BLaER1 treated with 17β-estradiol and CSF1 and Interleukin-3, amounts not matched to agents 10 nM and 100 nM (cell line): Measurements from ENCODE around the gene PCP4.

Experiments used
- H3K27ac ChIP-seq, 11 experiments: shearing (Covaris generic); formaldehyde crosslinking; 2 replicates each; pipeline ENCODE4 v1.8.1; 2022
- H3K27me3 ChIP-seq, 11 experiments: shearing (Covaris generic); formaldehyde crosslinking; 2 replicates each; pipeline ENCODE4 v1.8.1; 2022
- H3K36me3 ChIP-seq, 11 experiments: shearing (Covaris generic); formaldehyde crosslinking; 2 replicates each; pipeline ENCODE4 v1.8.1; 2022
- H3K4me1 ChIP-seq, 10 experiments: shearing (Covaris generic); formaldehyde crosslinking; 2 replicates each; pipeline ENCODE4 v1.8.1; 2022
- H3K4me2 ChIP-seq, 11 experiments: shearing (Covaris generic); formaldehyde crosslinking; 2 replicates each; pipeline ENCODE4 v1.8.1; 2022
- H3K4me3 ChIP-seq, 10 experiments: shearing (Covaris generic); formaldehyde crosslinking; 2 replicates each; pipeline ENCODE4 v1.8.1; 2022
- H3K9ac ChIP-seq, 11 experiments: shearing (Covaris generic); formaldehyde crosslinking; 2 replicates each; pipeline ENCODE4 v1.8.1; 2022
- H3K9me3 ChIP-seq, 11 experiments: shearing (Covaris generic); formaldehyde crosslinking; replicated peaks in 1 of 11; 2 replicates each; pipeline ENCODE4 v1.8.1; 2022
- H4K20me1 ChIP-seq, 11 experiments: shearing (Covaris generic); formaldehyde crosslinking; 2 replicates each; pipeline ENCODE4 v1.8.1; 2022
- Cebpa-rat ChIP-seq, 11 experiments: shearing (Covaris generic); IDR thresholded peaks; 2 replicates each; pipeline ENCODE4 v1.8.1; 2022

PCP4 gene

DNA sequence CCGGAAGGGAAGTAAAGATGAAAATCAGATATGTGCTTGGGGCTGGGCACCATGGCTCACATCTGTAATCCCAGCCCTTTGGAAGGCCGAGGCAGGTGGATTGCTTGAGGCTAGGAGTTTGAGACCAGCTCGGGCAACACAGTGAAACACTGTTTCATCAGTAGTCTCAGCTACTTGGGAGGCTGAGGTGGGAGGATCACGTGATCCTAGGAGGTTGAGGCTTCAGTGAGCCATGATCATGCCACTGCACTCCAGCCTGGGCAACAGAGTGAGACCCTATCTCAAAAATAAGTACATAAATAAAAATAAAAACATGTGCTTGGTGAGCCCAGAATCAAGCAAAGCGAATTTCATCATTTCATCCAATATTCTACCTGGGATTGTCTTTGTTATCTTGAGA, 23.3 kb upstream of the PCP4 start:
- Histone ChIP-seq H3K4me2 (no peak overlapping the region), H3K9me3 (no peaks in the 10 kb centered on the region), H3K27me3 (no peaks in the 10 kb centered on the region)

DNA sequence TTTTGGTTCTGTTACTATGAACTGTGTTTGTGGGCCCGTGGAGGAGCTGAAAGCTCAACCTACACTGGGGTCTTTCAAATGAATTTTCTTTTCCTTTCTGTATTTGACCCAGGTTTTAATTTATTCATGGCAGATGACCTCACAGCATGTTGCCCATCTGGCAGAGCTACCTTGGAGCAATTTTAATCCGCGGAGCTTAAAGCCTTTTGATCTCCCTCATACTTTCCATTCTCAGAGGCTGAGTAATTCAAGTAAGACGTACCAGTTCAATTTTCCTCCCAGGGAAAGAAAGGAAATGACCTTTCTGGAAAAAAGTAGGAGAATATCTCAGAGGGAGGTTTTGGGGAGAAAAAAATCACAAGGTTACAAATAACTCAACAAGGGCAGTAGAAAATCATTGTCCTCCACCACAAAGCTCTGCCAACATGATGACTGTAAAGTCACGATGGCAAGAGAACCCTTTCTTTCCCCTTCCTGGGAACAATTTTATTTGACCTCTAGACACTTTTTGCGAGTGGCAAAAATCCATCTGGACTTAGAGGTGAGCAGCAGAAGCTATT, 21.6 kb upstream of the PCP4 start:
- Histone ChIP-seq H3K9me3 (no peaks in the 10 kb centered on the region), H3K4me3 (no peak overlapping the region), H3K4me1 (0 out of 20 replicates have a peak, but pooled peaks cover 0 to 5% (median 0%) of the 10 kb centered on the region in 10 experiments), H3K27ac (no peak overlapping the region), H4K20me1 (no peaks in the 10 kb centered on the region), H3K9ac (no peak overlapping the region), H3K27me3 (no peaks in the 10 kb centered on the region), H3K36me3 (no peaks in the 10 kb centered on the region), H3K4me2 (no peak overlapping the region)
- TF ChIP-seq Cebpa-rat (IDR thresholded peaks at IDR 0.05): no peak

More for the DNA sequence above, 23.3 kb upstream of the PCP4 start:
- H4K20me1 ChIP-seq: no peaks in the 10 kb centered on the region
- H3K9ac ChIP-seq: no peak overlapping the region
- H3K4me1 ChIP-seq: 0 out of 20 replicates have a peak, but pooled peaks cover 0 to 5% (median 0%) of the 10 kb centered on the region in 10 experiments
- TF ChIP-seq Cebpa-rat (IDR thresholded peaks at IDR 0.05): no peak
- no peak overlapping the region for H3K4me3 ChIP-seq
- H3K36me3 ChIP-seq: no peaks in the 10 kb centered on the region
- H3K27ac ChIP-seq: no peak overlapping the region

DNA sequence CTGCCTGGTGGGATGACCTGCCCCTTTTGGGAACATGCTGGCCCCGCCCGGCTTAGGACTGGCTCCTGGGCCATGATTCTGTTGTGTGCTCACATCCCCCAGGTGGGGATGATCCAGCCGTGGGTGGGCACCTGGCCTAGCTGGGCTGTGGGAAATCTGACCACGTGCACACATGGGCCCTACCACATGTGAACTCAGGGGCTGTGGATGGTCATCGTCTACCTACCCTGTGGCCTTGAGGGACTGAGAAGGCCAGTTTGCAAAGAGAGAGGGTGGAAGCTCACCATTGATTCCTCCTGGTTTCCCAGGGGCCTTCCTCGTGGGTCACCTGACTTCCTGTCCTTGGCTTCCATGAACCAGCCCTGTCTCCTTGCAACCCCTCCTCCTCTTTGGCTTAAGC, 19.4 kb upstream of the PCP4 start:
- Histone ChIP-seq H3K27me3 (no peaks in the 10 kb centered on the region), H3K9me3 (no peaks in the 10 kb centered on the region), H3K27ac (no peak overlapping the region), H3K4me3 (no peak overlapping the region), H3K9ac (no peak overlapping the region), H3K36me3 (no peaks in the 10 kb centered on the region), H3K4me2 (no peak overlapping the region), H3K4me1 (no peaks in the 10 kb centered on the region), H4K20me1 (no peaks in the 10 kb centered on the region)
- TF ChIP-seq Cebpa-rat (IDR thresholded peaks at IDR 0.05): no peak

GRCh38 chr21:39849014-39849655, 18.1 kb upstream of the PCP4 start:
- no peaks in the 10 kb centered on the region for H3K9me3 ChIP-seq
- no peak overlapping the region for H3K4me2 ChIP-seq
- no peak for TF ChIP-seq Cebpa-rat (IDR thresholded peaks at IDR 0.05)

GRCh38 chr21:39850333-39850732, 16.9 kb upstream of the PCP4 start:
- H3K4me2 ChIP-seq: no peak overlapping the region
- no peaks in the 10 kb centered on the region for H3K4me1 ChIP-seq
- H3K9ac ChIP-seq: no peak overlapping the region
- H3K9me3 ChIP-seq: no peaks in the 10 kb centered on the region
- H3K4me3 ChIP-seq: no peak overlapping the region
- no peaks in the 10 kb centered on the region for H3K27me3 ChIP-seq
- no peak overlapping the region for H3K27ac ChIP-seq
- no peaks in the 10 kb centered on the region for H4K20me1 ChIP-seq
- no peaks in the 10 kb centered on the region for H3K36me3 ChIP-seq
- TF ChIP-seq Cebpa-rat (IDR thresholded peaks at IDR 0.05): no peak

More at GRCh38 chr21:39849014-39849655, 18.1 kb upstream of the PCP4 start:
- Histone ChIP-seq H3K27me3 (no peaks in the 10 kb centered on the region), H3K9ac (no peak overlapping the region), H3K36me3 (no peaks in the 10 kb centered on the region), H4K20me1 (no peaks in the 10 kb centered on the region), H3K27ac (no peak overlapping the region), H3K4me1 (no peaks in the 10 kb centered on the region), H3K4me3 (no peak overlapping the region)

GRCh38 chr21:39851002-39851618, 16.1 kb upstream of the PCP4 start:
- no peaks in the 10 kb centered on the region for H4K20me1 ChIP-seq
- no peaks in the 10 kb centered on the region for H3K36me3 ChIP-seq
- H3K27ac ChIP-seq: no peak overlapping the region
- H3K4me1 ChIP-seq: no peaks in the 10 kb centered on the region
- no peaks in the 10 kb centered on the region for H3K27me3 ChIP-seq
- no peak overlapping the region; a peak in 1 of 22 replicates for H3K4me2 ChIP-seq
- H3K4me3 ChIP-seq: no peak overlapping the region
- H3K9ac ChIP-seq: no peak overlapping the region
- no peak for TF ChIP-seq Cebpa-rat (IDR thresholded peaks at IDR 0.05)
- H3K9me3 ChIP-seq: no peaks in the 10 kb centered on the region

DNA sequence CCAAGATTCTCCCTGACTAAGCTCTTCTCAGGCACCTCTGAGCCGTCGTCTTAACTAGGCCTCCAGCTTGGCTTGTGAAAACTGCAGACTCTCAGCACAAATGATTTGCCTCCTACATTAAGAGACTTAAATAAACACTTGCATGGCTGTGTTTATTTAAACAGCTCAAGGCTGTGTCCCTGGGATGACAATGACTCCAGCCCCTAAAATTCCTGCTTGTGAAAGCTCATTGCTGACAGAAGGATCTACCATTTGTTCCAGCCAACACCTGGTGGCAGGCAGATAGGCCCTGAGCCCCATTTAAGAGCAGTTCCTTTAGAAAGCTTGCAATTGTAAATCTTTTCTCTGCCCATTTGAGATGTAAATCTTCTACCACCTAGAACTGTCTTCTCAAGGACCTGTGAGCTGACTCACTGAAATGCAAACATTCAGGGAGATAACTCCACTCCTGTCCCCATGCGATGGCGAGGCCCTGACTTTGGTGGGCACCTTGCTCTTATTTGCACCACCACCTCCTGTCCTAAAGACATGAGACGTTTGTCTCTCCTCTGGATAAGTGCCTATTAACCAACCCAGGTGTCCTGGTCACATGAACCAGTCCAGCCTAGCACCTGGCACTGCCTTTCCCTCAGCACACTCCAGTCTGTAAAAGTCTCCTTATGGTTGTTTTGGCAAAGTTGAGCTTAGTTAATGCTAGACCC, 15.1 kb upstream of the PCP4 start:
- H3K9me3 ChIP-seq: no peaks in the 10 kb centered on the region
- no peaks in the 10 kb centered on the region for H4K20me1 ChIP-seq
- H3K27me3 ChIP-seq: no peaks in the 10 kb centered on the region
- no peaks in the 10 kb centered on the region for H3K36me3 ChIP-seq
- no peak overlapping the region for H3K9ac ChIP-seq
- H3K27ac ChIP-seq: no peak overlapping the region
- no peak for TF ChIP-seq Cebpa-rat (IDR thresholded peaks at IDR 0.05)
- no peak overlapping the region for H3K4me3 ChIP-seq
- H3K4me1 ChIP-seq: no peaks in the 10 kb centered on the region
- H3K4me2 ChIP-seq: no peak overlapping the region

- H3K9me3 ChIP-seq: peaks cover 0 to 3% (median 0%) of the 10 kb centered on the region in 11 experiments; a peak in 3 of 22 replicates
- H3K36me3 ChIP-seq: no peaks in the 10 kb centered on the region
- no peaks in the 10 kb centered on the region for H3K27me3 ChIP-seq
- H3K4me3 ChIP-seq: no peak overlapping the region
- H3K9ac ChIP-seq: no peak overlapping the region
- TF ChIP-seq Cebpa-rat (IDR thresholded peaks at IDR 0.05): no peak
- no peaks in the 10 kb centered on the region for H4K20me1 ChIP-seq
- no peaks in the 10 kb centered on the region for H3K4me1 ChIP-seq
- H3K27ac ChIP-seq: no peak overlapping the region
- H3K4me2 ChIP-seq: no peak overlapping the region
Observed at GRCh38 chr21:39852726-39853500, 14.3 kb upstream of the PCP4 start.

DNA sequence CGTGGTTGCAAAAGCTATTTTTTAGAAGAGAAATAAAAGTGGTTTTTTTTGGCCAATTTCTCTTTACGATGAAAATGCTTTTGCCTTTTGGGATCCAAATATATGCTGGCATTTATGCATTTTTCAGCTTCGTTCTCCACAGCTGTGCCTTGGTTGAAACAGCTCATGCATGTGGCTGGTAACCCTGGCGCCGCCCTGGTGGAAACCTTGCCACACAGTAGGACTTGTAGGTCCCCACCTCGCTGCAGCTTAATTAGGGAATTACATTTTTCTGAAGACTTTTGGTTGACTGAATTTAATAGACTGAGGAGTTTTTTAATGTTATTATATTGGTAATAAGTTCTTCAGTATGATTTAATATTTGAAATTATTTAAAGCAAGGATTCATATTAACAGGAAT, 12.7 kb upstream of the PCP4 start:
- H3K4me2 ChIP-seq: no peak overlapping the region
- H3K27me3 ChIP-seq: no peaks in the 10 kb centered on the region
- peaks cover 0 to 18% (median 11%) of the 10 kb centered on the region in 11 experiments; a peak in 12 of 22 replicates for H3K9me3 ChIP-seq
- peaks cover 0 to 6% (median 4%) of the 10 kb centered on the region in 10 experiments; a peak in 14 of 20 replicates for H3K4me1 ChIP-seq
- no peak overlapping the region for H3K9ac ChIP-seq
- no peaks in the 10 kb centered on the region for H4K20me1 ChIP-seq
- H3K4me3 ChIP-seq: no peak overlapping the region
- no peak for TF ChIP-seq Cebpa-rat (IDR thresholded peaks at IDR 0.05)
- H3K36me3 ChIP-seq: no peaks in the 10 kb centered on the region
- H3K27ac ChIP-seq: no peak overlapping the region
